Coronary artery (tissue), 2 donors: ENCODE measurements around the gene AFG1L.

Source experiments
- DNase-seq: peaks from one replicate; pipeline ENCODE4 v3.0.0-alpha.2; 2017; ENCODE audit warnings: low spot score
- H3K27ac ChIP-seq, 2 donors: fragments of 200-600 bp; sonication (generic); one replicate each; pipeline ENCODE4 v1.5.1; 2016 to 2019
- H3K4me3 ChIP-seq: fragments of 200-600 bp; sonication (generic); 2 replicates; pipeline ENCODE4 v1.5.1; 2016; ENCODE audit warnings: mild to moderate bottlenecking, moderate library complexity
- TF ChIP-seq, protein P1 (sequence below): fragments of 200-600 bp; sonication (generic); IDR thresholded peaks from one replicate; pipeline ENCODE4 v1.5.1; 2019; ENCODE audit warnings: antibody characterized with exemption

The AFG1L gene

DNA sequence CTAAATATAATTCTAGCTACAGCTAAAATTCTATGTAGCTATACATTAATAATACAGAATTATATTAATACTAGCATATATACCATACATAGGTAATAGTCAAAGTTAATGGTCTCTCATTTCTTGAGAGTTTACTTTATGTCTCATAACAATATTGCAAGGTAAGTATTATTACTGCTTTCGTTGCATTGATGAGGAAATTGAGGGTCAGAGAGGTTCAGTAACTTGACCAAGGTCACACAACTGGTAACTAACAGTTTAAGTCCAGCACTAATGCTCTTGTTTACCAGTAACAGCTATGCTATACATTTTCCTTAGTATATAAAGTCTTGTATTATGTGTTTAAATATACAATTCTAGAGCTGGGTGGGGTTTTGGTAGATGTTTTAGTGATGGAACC lies 67.6 kb downstream of the AFG1L start:
- DNase-seq: no peak
- TF ChIP-seq, protein P1, sequence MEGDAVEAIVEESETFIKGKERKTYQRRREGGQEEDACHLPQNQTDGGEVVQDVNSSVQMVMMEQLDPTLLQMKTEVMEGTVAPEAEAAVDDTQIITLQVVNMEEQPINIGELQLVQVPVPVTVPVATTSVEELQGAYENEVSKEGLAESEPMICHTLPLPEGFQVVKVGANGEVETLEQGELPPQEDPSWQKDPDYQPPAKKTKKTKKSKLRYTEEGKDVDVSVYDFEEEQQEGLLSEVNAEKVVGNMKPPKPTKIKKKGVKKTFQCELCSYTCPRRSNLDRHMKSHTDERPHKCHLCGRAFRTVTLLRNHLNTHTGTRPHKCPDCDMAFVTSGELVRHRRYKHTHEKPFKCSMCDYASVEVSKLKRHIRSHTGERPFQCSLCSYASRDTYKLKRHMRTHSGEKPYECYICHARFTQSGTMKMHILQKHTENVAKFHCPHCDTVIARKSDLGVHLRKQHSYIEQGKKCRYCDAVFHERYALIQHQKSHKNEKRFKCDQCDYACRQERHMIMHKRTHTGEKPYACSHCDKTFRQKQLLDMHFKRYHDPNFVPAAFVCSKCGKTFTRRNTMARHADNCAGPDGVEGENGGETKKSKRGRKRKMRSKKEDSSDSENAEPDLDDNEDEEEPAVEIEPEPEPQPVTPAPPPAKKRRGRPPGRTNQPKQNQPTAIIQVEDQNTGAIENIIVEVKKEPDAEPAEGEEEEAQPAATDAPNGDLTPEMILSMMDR: no peak
- H3K27ac ChIP-seq: no peak overlapping the region

DNA sequence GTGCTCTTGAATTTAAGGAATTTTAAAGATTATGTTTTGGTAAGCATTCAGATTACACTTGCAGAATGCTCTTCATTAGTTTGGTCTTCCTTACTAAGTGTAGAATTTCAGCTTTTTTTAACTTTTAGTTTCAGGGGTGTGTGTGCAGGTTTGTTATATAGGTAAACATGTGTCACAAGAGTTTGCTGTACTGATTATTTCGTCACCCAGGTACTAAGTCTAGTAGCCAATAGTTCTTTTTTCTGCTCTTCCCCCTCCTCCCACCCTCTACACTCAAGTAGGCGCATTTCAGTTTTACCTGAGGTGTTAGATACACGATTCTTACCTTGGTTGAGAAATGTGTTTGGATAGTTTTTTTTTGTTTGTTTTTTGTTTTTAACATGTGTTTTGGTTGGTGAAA lies 68.3 kb downstream of the AFG1L start:
- Histone ChIP-seq H3K27ac (no peak overlapping the region), H3K4me3 (no peak overlapping the region)
- DNase-seq: no peak
- TF ChIP-seq, protein P1: no peak

More for the DNA sequence above, 67.6 kb downstream of the AFG1L start:
- no peak overlapping the region for H3K4me3 ChIP-seq

DNA sequence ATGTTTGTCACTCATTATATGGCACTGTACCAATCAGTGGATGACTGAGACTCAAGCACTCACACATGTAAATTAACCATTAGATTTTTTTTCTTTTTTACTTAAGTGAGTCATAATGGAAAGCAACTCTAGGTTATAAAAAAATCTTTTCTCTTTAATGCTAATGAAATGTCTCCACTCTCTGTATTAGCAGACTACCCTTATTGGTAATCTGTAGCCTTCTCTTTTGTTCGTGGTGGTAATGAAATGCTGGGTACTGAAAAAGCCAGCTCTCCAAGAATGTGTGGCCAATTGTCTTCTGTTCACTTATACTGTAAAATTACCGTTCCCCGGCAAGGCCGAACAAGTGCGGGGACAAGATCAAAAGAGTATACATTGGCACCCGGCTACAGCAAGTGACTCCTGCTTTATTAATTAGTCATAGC lies 69.0 kb downstream of the AFG1L start:
- TF ChIP-seq, protein P1: no peak
- no peak for DNase-seq
- Histone ChIP-seq H3K4me3 (no peak overlapping the region), H3K27ac (no peak overlapping the region)

DNA sequence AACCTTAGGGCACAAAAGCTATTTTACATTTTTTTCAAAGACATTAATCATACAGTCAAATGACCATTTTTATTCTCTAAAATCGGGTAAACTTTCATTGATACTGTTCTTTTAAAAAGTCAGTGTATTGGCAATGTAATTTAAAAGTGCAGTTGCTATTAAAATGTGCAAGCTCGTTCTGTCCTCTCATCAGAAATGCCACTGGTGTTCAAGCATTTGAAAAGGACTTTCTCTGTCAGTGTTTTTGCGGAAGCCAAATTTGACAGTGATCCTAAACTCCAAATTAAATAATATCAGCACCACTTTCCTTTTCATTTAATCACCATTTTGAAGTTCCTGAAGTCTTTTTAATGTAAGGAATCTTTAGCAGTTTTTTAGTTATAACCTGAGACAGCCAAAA lies 69.6 kb downstream of the AFG1L start:
- DNase-seq: no peak
- TF ChIP-seq, protein P1: no peak
- H3K27ac ChIP-seq: no peak overlapping the region
- no peak overlapping the region for H3K4me3 ChIP-seq

DNA sequence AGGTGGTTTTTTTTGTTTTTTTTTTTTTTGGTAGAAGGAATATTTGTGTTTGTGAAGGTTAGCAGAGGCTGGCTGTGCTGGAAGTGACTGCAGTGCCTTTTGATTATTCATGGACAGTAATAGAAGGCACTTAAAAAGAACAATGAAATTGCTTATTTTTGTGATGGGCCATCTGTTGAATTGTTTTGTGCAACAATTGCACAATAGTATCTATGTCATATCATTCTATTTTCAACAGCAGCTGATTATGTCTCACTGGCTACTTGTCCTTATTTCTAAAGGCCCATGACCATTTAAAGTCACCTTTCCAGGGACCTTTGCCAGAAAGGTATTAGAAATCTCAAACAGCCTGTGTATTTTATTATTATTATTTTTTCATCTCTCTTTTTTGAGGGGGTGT lies 70.6 kb downstream of the AFG1L start:
- Histone ChIP-seq H3K27ac (no peak overlapping the region), H3K4me3 (no peak overlapping the region)
- TF ChIP-seq, protein P1: no peak
- no peak for DNase-seq

DNA sequence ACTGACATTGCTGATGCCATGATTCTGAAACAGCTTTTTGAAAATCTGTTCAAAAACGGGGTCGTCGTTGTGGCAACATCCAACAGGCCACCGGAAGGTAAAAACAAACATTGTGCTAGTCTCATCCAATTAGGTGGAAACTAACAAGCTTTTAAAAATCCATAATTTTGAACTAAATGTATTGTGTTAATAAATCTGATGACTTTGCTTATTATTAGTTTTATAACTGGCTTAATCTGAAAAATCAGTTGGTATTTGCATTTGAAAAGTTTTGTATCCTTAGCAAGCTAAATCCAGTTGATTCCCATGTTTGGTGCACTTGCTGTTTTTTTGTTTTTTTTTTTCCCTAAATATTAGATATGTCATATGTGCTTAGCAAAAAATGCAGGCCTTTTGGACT lies 71.4 kb downstream of the AFG1L start:
- no peak for DNase-seq
- TF ChIP-seq, protein P1: no peak

DNA sequence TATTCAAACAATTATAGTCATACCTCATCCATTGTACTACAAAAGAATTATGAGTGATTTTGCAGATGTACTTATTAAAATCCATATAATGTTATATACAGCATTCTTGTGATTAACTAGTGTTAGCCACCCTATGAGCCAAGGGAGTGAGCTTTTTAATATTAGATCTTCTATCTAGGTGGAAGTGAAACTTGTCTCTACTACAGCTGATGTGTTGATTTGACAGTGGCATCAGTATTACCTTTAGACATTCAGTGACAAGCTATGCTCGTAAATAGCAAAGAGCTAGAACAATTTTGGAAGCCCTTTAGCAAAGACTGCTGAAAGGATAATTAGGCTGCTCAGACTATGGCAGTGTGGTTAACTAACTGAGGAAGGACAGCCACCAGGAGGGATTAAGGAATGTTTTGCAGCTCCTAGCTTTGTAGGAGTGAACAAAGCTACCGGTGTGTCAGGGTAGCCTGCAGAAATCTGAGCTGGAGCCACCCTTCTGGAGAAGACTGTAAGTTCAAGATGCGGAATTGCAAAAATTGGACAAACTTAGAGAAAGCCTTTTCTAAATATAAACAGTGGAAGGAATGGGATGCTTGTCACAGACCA lies 73.7 kb downstream of the AFG1L start:
- Histone ChIP-seq H3K4me3 (no peak overlapping the region), H3K27ac (no peak overlapping the region)
- no peak for DNase-seq
- TF ChIP-seq, protein P1: no peak

More for the DNA sequence above, 71.4 kb downstream of the AFG1L start:
- no peak overlapping the region for H3K4me3 ChIP-seq
- H3K27ac ChIP-seq: no peak overlapping the region
